Ishikawa (cell line): ENCODE results near the gene CEMIP.

Experiments
- CREB1 ChIP-seq: IDR thresholded peaks from 2 replicates; pipeline ENCODE4 v1.6.1; 2012; ENCODE audit warnings: low read depth
- NFIC ChIP-seq: IDR thresholded peaks from 2 replicates; pipeline ENCODE4 v1.6.1; 2012
- TAF1 ChIP-seq: IDR thresholded peaks from 2 replicates; pipeline ENCODE4 v1.6.1; 2012; ENCODE audit warnings: low read depth, mild to moderate bottlenecking

DNA sequence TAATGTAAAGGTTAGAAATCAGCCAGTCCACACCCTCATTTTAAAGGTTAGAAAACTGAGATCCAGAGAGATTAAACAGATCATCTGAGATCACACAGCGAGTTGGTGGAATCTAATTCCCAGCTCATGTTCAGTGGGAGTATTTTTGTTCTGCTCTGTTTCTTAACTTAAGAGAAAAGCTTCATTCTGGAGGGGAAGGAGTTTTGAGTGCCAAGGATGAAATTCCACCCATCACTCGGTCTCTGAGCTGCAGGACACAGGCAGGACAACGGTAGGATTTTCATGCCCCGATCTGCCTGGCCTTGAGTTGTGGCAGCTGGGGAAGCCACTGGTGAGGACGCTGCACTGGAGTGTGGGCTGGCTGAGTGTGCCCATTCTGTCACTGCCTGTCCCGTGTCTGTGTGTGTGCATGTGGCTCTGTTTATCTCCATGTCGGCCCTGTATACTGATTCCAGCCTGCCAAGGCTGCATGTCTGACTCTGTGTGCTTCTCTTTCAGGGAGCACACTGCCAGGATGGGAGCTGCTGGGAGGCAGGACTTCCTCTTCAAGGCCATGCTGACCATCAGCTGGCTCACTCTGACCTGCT lies 94.3 kb downstream of the CEMIP start:
- TF ChIP-seq CREB1 (no peak), TAF1 (no peak), NFIC (no peak)
